GM23248 (cell line): Measurements from ENCODE around the gene ZSCAN22. TPM values are rescaled to one million over a fixed set of nuclear protein-coding genes. Genes with fewer than 3 reads are reported as not detected.

Experiments
- DNase-seq: peaks from one replicate; pipeline ENCODE4 v3.0.0-alpha.2; 2015
- H2AFZ ChIP-seq: fragments of 200-600 bp; sonication (generic); 2 replicates; pipeline ENCODE4 v1.6.1; 2016; ENCODE audit warnings: antibody characterized with exemption
- H3F3A ChIP-seq: fragments of 200-600 bp; sonication (generic); 2 replicates; pipeline ENCODE4 v1.6.1; 2016; ENCODE audit warnings: mild to moderate bottlenecking, antibody characterized with exemption, mixed run types; ENCODE audit not compliant: insufficient read depth
- H3K27ac ChIP-seq: fragments of 200-600 bp; sonication (generic); 2 replicates; pipeline ENCODE4 v1.5.1; 2016; ENCODE audit warnings: mild to moderate bottlenecking
- H3K27me3 ChIP-seq: fragments of 200-600 bp; sonication (generic); replicated peaks from 2 replicates; pipeline ENCODE4 v1.6.1; 2016; ENCODE audit warnings: mild to moderate bottlenecking; ENCODE audit not compliant: insufficient read depth
- H3K36me3 ChIP-seq: fragments of 200-600 bp; sonication (generic); 2 replicates; pipeline ENCODE4 v1.6.1; 2016; ENCODE audit warnings: low read depth, mild to moderate bottlenecking
- H3K4me1 ChIP-seq: fragments of 200-600 bp; sonication (generic); 2 replicates; pipeline ENCODE4 v1.6.1; 2016; ENCODE audit warnings: mild to moderate bottlenecking; ENCODE audit not compliant: insufficient read depth
- H3K4me2 ChIP-seq: fragments of 200-600 bp; sonication (generic); one replicate; pipeline ENCODE4 v1.6.1; 2016; ENCODE audit warnings: mild to moderate bottlenecking; ENCODE audit not compliant: unreplicated experiment
- H3K4me3 ChIP-seq: fragments of 200-600 bp; sonication (generic); 2 replicates; pipeline ENCODE4 v1.5.1; 2016; ENCODE audit warnings: mild to moderate bottlenecking
- H3K79me2 ChIP-seq: fragments of 200-600 bp; sonication (generic); 2 replicates; pipeline ENCODE4 v1.6.1; 2016; ENCODE audit warnings: mild to moderate bottlenecking; ENCODE audit not compliant: insufficient read depth
- H3K9ac ChIP-seq: fragments of 200-600 bp; sonication (generic); 2 replicates; pipeline ENCODE4 v1.6.1; 2016; ENCODE audit warnings: mild to moderate bottlenecking
- H3K9me2 ChIP-seq: fragments of 200-600 bp; sonication (generic); 2 replicates; pipeline ENCODE4 v1.6.1; 2016; ENCODE audit warnings: mixed run types, mild to moderate bottlenecking, moderate library complexity; ENCODE audit not compliant: insufficient read depth
- H3K9me3 ChIP-seq: fragments of 200-600 bp; sonication (generic); one replicate; pipeline ENCODE4 v1.6.1; 2017; ENCODE audit warnings: low read depth
- H4K20me1 ChIP-seq: fragments of 200-600 bp; sonication (generic); 2 replicates; pipeline ENCODE4 v1.6.0; 2016; ENCODE audit not compliant: insufficient read depth
- EZH2 ChIP-seq: fragments of 200-600 bp; sonication (generic); IDR thresholded peaks from 2 replicates; pipeline ENCODE4 v1.6.1; 2018; ENCODE audit warnings: antibody characterized with exemption, mild to moderate bottlenecking; ENCODE audit not compliant: insufficient read depth, poor library complexity, severe bottlenecking
- EZH2phosphoT487 ChIP-seq: fragments of 200-600 bp; sonication (generic); IDR thresholded peaks from 2 replicates; pipeline ENCODE4 v1.6.1; 2018; ENCODE audit warnings: antibody characterized with exemption, moderate library complexity, mild to moderate bottlenecking, low read depth; ENCODE audit not compliant: insufficient read depth
- WGBS, 2 experiments: methylation state at CpG; one replicate each; pipeline ENCODE4 v1.1.6; 2015 to 2017; ENCODE audit warnings: low lambda C conversion rate in 2 of 2, low coverage in 1 of 2; ENCODE audit errors: missing lambda C conversion rate in 2 of 2; 5-methylcytosine and 5-hydroxymethylcytosine counted together
- in situ Hi-C: fragments of 300-500 bp; cut with MboI; formaldehyde crosslinking; loops from 2 replicates; pipeline ENCODE4 v1.15.0; 2020
- polyA plus RNA-seq: library from polyadenylated mRNA; unstranded; fragments of >200 nt; fragmentation: Nextera tagmentation; extraction: Ambion mirVana; gene quantifications from 2 replicates; pipeline ENCODE4 v1.2.1, GENCODE V29; 2016
- total RNA-seq: library from RNA; depleted of rRNA; stranded (reverse); fragments of >200 nt; shearing (Covaris generic); gene quantifications from 2 replicates; pipeline ENCODE4 v1.2.3, GENCODE V29; 2014

Gene ZSCAN22
- total and polyA plus RNA-seq, 2 experiments from 2014 or later, result 1.5 to 1.8 TPM

GRCh38 chr19:58311345-58311865, 15.4 kb upstream of the ZSCAN22 start:
- no peak overlapping the region for H3K27ac ChIP-seq
- H3K4me1 ChIP-seq, result no peaks in the 10 kb centered on the region
- H3K36me3 ChIP-seq, result peaks cover 34% of the 10 kb centered on the region
- no peaks in the 10 kb centered on the region for H3K9me2 ChIP-seq
- TF ChIP-seq EZH2 (no peak), EZH2phosphoT487 (no peak)
- H3K27me3 ChIP-seq, result no peaks in the 10 kb centered on the region
- in situ Hi-C loops, result no loop called here
- H3K79me2 ChIP-seq, result peaks cover 35% of the 10 kb centered on the region
- no peaks in the 10 kb centered on the region for H4K20me1 ChIP-seq
- DNase-seq, result no peak
- H3K9ac ChIP-seq, result no peak overlapping the region
- no peak overlapping the region for H3K4me3 ChIP-seq
- H3K9me3 ChIP-seq, result no peaks in the 10 kb centered on the region
- H3K4me2 ChIP-seq, result no peak overlapping the region
- 0 out of 2 replicates have a peak, but pooled peaks cover under 1% of the 10 kb centered on the region for H3F3A ChIP-seq
- WGBS, 2 experiments, result 68 to 76% methylated on average over 7 of the region's 7 CpGs
- H2AFZ ChIP-seq, result no peak overlapping the region

DNA sequence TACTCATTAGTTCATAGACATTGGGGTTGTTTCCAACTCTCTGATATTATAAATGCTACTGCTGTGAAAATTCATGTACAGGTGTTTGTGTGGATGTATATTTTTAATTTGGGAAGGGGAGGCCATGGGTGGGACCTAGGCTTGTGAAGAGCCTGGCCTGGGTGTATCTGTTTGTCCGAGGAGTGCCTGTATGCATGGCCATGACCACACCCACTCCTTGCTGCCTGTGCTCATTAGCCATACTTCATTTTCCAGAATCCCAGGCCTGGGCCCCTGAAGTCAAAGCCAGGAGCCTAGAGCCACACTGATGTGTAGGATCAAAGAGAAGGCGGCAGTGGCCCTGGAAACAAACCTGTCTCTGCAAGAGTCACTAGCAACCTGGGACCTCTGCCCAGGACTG, 11.2 kb upstream of the ZSCAN22 start:
- H3K9ac ChIP-seq, result no peak overlapping the region
- peaks cover 13% of the 10 kb centered on the region; the same call in 1 of the 2 replicates for H3F3A ChIP-seq
- H3K79me2 ChIP-seq, result no peaks in the 10 kb centered on the region
- WGBS, 2 experiments, result 97 to 100% methylated on average over 2 of the region's 2 CpGs
- H4K20me1 ChIP-seq, result no peaks in the 10 kb centered on the region
- no peaks in the 10 kb centered on the region for H3K9me3 ChIP-seq
- no peaks in the 10 kb centered on the region for H3K9me2 ChIP-seq
- no peak overlapping the region for H3K27ac ChIP-seq
- in situ Hi-C loops, result no loop called here
- no peaks in the 10 kb centered on the region for H3K27me3 ChIP-seq
- no peak overlapping the region for H3K4me2 ChIP-seq
- no peak for TF ChIP-seq EZH2
- TF ChIP-seq EZH2phosphoT487, result no peak
- H2AFZ ChIP-seq, result no peak overlapping the region
- peaks cover 16% of the 10 kb centered on the region; the same call in 1 of the 2 replicates for H3K36me3 ChIP-seq
- no peaks in the 10 kb centered on the region for H3K4me1 ChIP-seq
- no peak overlapping the region for H3K4me3 ChIP-seq
- no peak for DNase-seq

- Histone ChIP-seq H3K9me3 (no peaks in the 10 kb centered on the region), H3K27ac (no peak overlapping the region), H3K79me2 (no peaks in the 10 kb centered on the region; the same call in 1 of the 2 replicates), H3K4me1 (no peaks in the 10 kb centered on the region), H3K36me3 (peaks cover 9% of the 10 kb centered on the region; the same call in 1 of the 2 replicates), H3K4me2 (no peak overlapping the region), H3K4me3 (no peak overlapping the region), H3K9me2 (no peaks in the 10 kb centered on the region), H2AFZ (no peak overlapping the region), H4K20me1 (no peaks in the 10 kb centered on the region), H3F3A (peaks cover 13% of the 10 kb centered on the region; the same call in 1 of the 2 replicates), H3K9ac (no peak overlapping the region), H3K27me3 (no peaks in the 10 kb centered on the region)
- peak; percentile 74 for DNase-seq
- in situ Hi-C loops, result no loop called here
- TF ChIP-seq EZH2 (no peak), EZH2phosphoT487 (no peak)
- 63 to 70% methylated on average over 7 of the region's 7 CpGs for WGBS, 2 experiments
These were observed 9.2 kb upstream of the ZSCAN22 start for GRCh38 chr19:58317476-58318072.

- WGBS, 2 experiments, result 75 to 78% methylated on average over 4 of the region's 4 CpGs
- TF ChIP-seq EZH2phosphoT487, result no peak
- TF ChIP-seq EZH2, result no peak
These were observed 8.5 kb upstream of the ZSCAN22 start for GRCh38 chr19:58318297-58318696.

More at GRCh38 chr19:58318297-58318696, 8.5 kb upstream of the ZSCAN22 start:
- Histone ChIP-seq H3K9me2 (no peaks in the 10 kb centered on the region), H3K9me3 (no peaks in the 10 kb centered on the region), H3K27me3 (no peaks in the 10 kb centered on the region), H3K4me3 (no peak overlapping the region), H3K27ac (no peak overlapping the region), H3K79me2 (peaks cover 1% of the 10 kb centered on the region), H3K36me3 (peaks cover 12% of the 10 kb centered on the region; the same call in 1 of the 2 replicates), H4K20me1 (no peaks in the 10 kb centered on the region), H3K4me2 (no peak overlapping the region), H3K4me1 (no peaks in the 10 kb centered on the region), H3K9ac (no peak overlapping the region), H3F3A (peaks cover 13% of the 10 kb centered on the region; the same call in 1 of the 2 replicates), H2AFZ (no peak overlapping the region)
- in situ Hi-C loops, result no loop called here
- DNase-seq, result no peak
